ENCODE measurements around the gene SEMA6B.
A peak's percentile ranks its signal among the peaks of the same experiment; 100 is the strongest.

The SEMA6B gene

DNA sequence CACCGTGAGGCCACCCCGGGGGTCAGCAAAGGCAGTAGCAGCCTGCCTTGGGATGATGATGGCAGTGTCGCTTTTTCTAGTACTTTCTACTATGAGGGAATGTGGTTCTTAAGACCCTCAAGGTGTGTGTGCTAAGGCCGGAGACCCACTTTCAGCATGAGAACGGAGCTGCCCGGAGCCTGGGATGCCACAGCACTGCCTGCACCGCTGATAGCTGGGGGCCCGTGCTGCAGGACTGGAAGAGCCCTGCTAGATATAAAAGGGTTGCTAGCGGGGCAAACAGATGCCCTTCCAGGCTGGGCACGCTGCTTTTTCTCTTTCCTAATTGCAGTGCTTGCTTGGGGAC is 55.7 kb downstream of the SEMA6B start:
- Histone ChIP-seq H3K9me3 (ENCODE audit: control insufficient read depth, low read length) (no peaks in the 10 kb centered on the region), H3K9ac (ENCODE audit: low read length) (no peak overlapping the region), H3K23ac (ENCODE audit: low read length in 2 of 2) (no peak overlapping the region), H2BK5ac (ENCODE audit: low read depth, low read length, poor library complexity, severe bottlenecking) (no peak overlapping the region), H2AFZ (ENCODE audit: low read depth, low read length) (no peak overlapping the region), H2BK15ac (ENCODE audit: low read depth, poor library complexity, severe bottlenecking) (no peak overlapping the region), H3K4me3 (ENCODE audit: insufficient read depth in 1 of 2, low read depth in 1 of 2, low read length in 2 of 2) (no peak overlapping the region), H2BK120ac (ENCODE audit: low read depth, low read length) (no peak overlapping the region), H3K14ac (ENCODE audit: low read length in 2 of 2) (no peak overlapping the region), H2BK12ac (ENCODE audit: low read length in 2 of 2) (no peak overlapping the region), H3K4me1 (ENCODE audit: control insufficient read depth, insufficient read depth, low read depth, low read length) (peaks cover 10% of the 10 kb centered on the region), H3K18ac (ENCODE audit: low read depth in 1 of 2, low read length in 2 of 2) (no peak overlapping the region), H3K36me3 (ENCODE audit: control insufficient read depth in 1 of 2, insufficient read depth in 2 of 2, low read depth in 1 of 2, low read length in 2 of 2) (peaks cover 46 to 96% of the 10 kb centered on the region in 2 experiments), H4K91ac (ENCODE audit: low read length) (no peak overlapping the region), H4K8ac (ENCODE audit: low read length) (no peak overlapping the region), H2AK5ac (ENCODE audit: low read length, severe bottlenecking) (no peak overlapping the region), H3K4me2 (ENCODE audit: low read length, poor library complexity, severe bottlenecking) (no peak overlapping the region), H3K79me1 (replicated peaks; ENCODE audit: low read length, poor library complexity, severe bottlenecking) (peaks cover 6% of the 10 kb centered on the region), H3K27me3 (ENCODE audit: control insufficient read depth in 1 of 2, insufficient read depth in 1 of 2, low read length in 2 of 2) (no peaks in the 10 kb centered on the region), H3K27ac (ENCODE audit: low read length, poor library complexity, severe bottlenecking) (no peak overlapping the region), H3K4ac (ENCODE audit: low read depth in 1 of 2, low read length in 2 of 2) (no peak overlapping the region)
- DNase-seq = no peak
- WGBS = 92% methylated on average over 10 of the region's 10 CpGs

DNA sequence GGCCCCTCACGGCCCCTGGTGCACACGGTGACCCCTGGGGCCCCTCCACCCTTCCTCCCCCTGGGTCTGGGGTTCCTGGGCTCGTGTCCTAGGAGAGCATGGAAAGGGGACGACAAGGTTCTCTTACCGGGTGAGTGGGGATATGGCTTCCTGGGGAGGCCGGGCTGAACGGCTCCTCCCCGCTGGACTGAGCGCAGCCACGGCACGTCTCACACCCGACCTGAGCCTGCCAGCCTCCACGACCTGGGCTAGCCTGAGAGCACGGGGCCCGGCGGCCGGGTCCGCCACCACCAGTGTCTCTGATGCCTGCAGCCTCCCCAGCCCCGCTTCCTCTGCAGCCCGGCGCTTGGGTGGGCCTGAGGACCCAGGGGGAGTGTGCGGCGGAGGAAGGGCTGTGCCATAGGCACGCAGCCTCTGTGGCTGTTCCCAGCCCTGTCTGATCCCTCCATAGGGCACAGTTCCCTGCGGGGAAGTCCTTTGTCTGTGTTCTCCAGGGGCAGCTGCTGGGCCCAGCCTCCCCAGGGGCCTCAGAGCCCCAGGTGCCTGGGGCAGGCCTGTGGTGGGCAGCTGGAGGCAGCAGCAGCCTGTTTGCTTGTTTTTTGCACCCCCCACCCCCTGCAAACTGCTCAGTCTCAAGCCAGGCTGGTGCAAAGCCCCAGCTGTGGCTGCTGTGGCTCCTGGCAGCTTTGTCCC is 56.2 kb downstream of the SEMA6B start:
- Histone ChIP-seq H3K9me3 (ENCODE audit: control insufficient read depth, low read length) (no peaks in the 10 kb centered on the region), H3K27me3 (ENCODE audit: control insufficient read depth in 1 of 2, insufficient read depth in 1 of 2, low read length in 2 of 2) (no peaks in the 10 kb centered on the region), H2AK5ac (ENCODE audit: low read length, severe bottlenecking) (no peak overlapping the region), H2AFZ (ENCODE audit: low read depth, low read length) (no peak overlapping the region), H3K36me3 (ENCODE audit: control insufficient read depth in 1 of 2, insufficient read depth in 2 of 2, low read depth in 1 of 2, low read length in 2 of 2) (peaks cover 52 to 97% of the 10 kb centered on the region in 2 experiments), H3K79me1 (replicated peaks; ENCODE audit: low read length, poor library complexity, severe bottlenecking) (peaks cover 11% of the 10 kb centered on the region), H3K27ac (ENCODE audit: low read length, poor library complexity, severe bottlenecking) (no peak overlapping the region), H3K23ac (ENCODE audit: low read length in 2 of 2) (no peak overlapping the region), H3K14ac (ENCODE audit: low read length in 2 of 2) (no peak overlapping the region), H3K9ac (ENCODE audit: low read length) (no peak overlapping the region), H2BK15ac (ENCODE audit: low read depth, poor library complexity, severe bottlenecking) (no peak overlapping the region), H2BK12ac (ENCODE audit: low read length in 2 of 2) (no peak overlapping the region), H3K4me3 (ENCODE audit: insufficient read depth in 1 of 2, low read depth in 1 of 2, low read length in 2 of 2) (no peak overlapping the region), H3K18ac (ENCODE audit: low read depth in 1 of 2, low read length in 2 of 2) (no peak overlapping the region), H4K91ac (ENCODE audit: low read length) (no peak overlapping the region), H4K8ac (ENCODE audit: low read length) (no peak overlapping the region), H3K4ac (ENCODE audit: low read depth in 1 of 2, low read length in 2 of 2) (no peak overlapping the region), H3K4me2 (ENCODE audit: low read length, poor library complexity, severe bottlenecking) (no peak overlapping the region), H2BK5ac (ENCODE audit: low read depth, low read length, poor library complexity, severe bottlenecking) (no peak overlapping the region), H3K4me1 (ENCODE audit: control insufficient read depth, insufficient read depth, low read depth, low read length) (peaks cover 10% of the 10 kb centered on the region), H2BK120ac (ENCODE audit: low read depth, low read length) (no peak overlapping the region)
- WGBS = 93% methylated on average over 23 of the region's 25 CpGs
- DNase-seq = no peak

DNA sequence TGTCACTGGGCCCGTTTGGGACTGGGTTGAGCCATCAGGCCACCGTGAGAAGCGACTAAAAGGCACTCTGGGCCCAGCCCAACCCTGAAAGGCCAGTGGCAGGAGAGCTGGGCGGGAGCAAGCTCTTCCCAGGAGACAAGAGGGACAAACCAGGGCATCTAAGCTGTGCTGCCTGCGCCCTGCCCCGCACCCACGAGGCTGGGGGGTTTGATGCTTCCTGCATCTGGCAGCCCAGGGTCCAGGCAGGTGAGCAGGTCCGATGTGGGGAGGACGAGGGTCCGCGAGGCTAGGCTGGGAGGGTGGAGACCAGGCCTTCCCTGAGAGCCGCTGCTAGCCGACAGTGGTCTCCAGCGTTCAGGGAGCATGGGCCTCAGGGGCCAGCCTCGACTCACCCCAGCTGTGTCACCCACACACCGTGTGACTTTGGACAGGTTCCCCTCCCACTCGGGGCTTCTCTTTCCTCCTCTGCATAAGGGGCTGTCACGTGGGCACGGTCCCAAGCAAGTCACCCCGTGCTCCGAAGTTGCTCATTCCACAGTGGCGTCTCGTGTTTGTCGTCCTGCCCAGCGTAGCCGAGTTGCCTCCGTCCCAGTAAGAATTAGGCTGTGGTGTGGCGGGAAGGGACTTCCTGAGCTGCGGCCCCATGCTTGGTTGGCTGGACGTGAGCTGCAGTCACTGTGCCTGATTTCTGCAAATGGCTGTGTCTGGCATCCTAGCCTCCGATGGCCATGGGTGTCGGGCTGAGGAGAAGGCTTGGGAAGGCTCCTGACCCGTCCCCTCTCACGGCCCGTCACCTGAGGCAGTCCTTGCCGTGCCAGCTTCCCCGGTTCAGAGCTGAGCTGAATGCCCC is 57.0 kb downstream of the SEMA6B start:
- H3K36me3 ChIP-seq (ENCODE audit: control insufficient read depth in 1 of 2, insufficient read depth in 2 of 2, low read depth in 1 of 2, low read length in 2 of 2) = peaks cover 59 to 99% of the 10 kb centered on the region in 2 experiments
- no peak overlapping the region for H2AK5ac ChIP-seq (ENCODE audit: low read length, severe bottlenecking)
- H3K14ac ChIP-seq (ENCODE audit: low read length in 2 of 2) = no peak overlapping the region
- DNase-seq = no peak
- no peak overlapping the region for H2BK5ac ChIP-seq (ENCODE audit: low read depth, low read length, poor library complexity, severe bottlenecking)
- H2BK15ac ChIP-seq (ENCODE audit: low read depth, poor library complexity, severe bottlenecking) = no peak overlapping the region
- no peak overlapping the region for H4K8ac ChIP-seq (ENCODE audit: low read length)
- H2BK120ac ChIP-seq (ENCODE audit: low read depth, low read length) = no peak overlapping the region
- H3K23ac ChIP-seq (ENCODE audit: low read length in 2 of 2) = no peak overlapping the region
- no peaks in the 10 kb centered on the region for H3K27me3 ChIP-seq (ENCODE audit: control insufficient read depth in 1 of 2, insufficient read depth in 1 of 2, low read length in 2 of 2)
- 92% methylated on average over 37 of the region's 37 CpGs for WGBS
- no peak overlapping the region for H3K4ac ChIP-seq (ENCODE audit: low read depth in 1 of 2, low read length in 2 of 2)
- H4K91ac ChIP-seq (ENCODE audit: low read length) = no peak overlapping the region
- no peak overlapping the region for H3K9ac ChIP-seq (ENCODE audit: low read length)
- H3K18ac ChIP-seq (ENCODE audit: low read depth in 1 of 2, low read length in 2 of 2) = no peak overlapping the region
- peaks cover 17% of the 10 kb centered on the region for H3K79me1 ChIP-seq (replicated peaks; ENCODE audit: low read length, poor library complexity, severe bottlenecking)
- H2BK12ac ChIP-seq (ENCODE audit: low read length in 2 of 2) = no peak overlapping the region
- peaks cover 10% of the 10 kb centered on the region for H3K4me1 ChIP-seq (ENCODE audit: control insufficient read depth, insufficient read depth, low read depth, low read length)
- H2AFZ ChIP-seq (ENCODE audit: low read depth, low read length) = no peak overlapping the region
- H3K9me3 ChIP-seq (ENCODE audit: control insufficient read depth, low read length) = no peaks in the 10 kb centered on the region
- H3K4me2 ChIP-seq (ENCODE audit: low read length, poor library complexity, severe bottlenecking) = no peak overlapping the region
- no peak overlapping the region for H3K4me3 ChIP-seq (ENCODE audit: insufficient read depth in 1 of 2, low read depth in 1 of 2, low read length in 2 of 2)
- H3K27ac ChIP-seq (ENCODE audit: low read length, poor library complexity, severe bottlenecking) = no peak overlapping the region

DNA sequence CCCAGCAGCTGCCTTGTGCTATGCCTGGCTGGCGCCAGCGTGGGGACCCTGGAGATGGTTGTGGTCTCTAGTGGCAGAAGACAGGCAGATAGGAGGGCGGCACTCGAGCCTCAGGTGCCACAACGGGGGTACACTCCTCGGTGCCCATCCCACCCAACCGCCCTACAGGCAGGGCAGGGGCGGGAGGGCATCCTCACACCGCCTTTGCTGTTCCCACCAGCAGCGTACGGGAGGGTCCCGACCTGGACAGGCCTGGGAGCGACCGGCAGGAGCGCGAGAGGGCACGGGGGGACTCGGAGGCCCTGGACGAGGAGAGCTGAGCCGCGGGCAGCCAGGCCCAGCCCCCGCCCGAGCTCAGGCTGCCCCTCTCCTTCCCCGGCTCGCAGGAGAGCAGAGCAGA is 57.8 kb downstream of the SEMA6B start:
- no peak overlapping the region for H2BK120ac ChIP-seq (ENCODE audit: low read depth, low read length)
- no peak overlapping the region for H2AFZ ChIP-seq (ENCODE audit: low read depth, low read length)
- H3K4me3 ChIP-seq (ENCODE audit: insufficient read depth in 1 of 2, low read depth in 1 of 2, low read length in 2 of 2) = no peak overlapping the region
- H3K14ac ChIP-seq (ENCODE audit: low read length in 2 of 2) = no peak overlapping the region
- no peak overlapping the region for H3K23ac ChIP-seq (ENCODE audit: low read length in 2 of 2)
- no peak for DNase-seq
- H3K27me3 ChIP-seq (ENCODE audit: control insufficient read depth in 1 of 2, insufficient read depth in 1 of 2, low read length in 2 of 2) = no peaks in the 10 kb centered on the region
- no peak overlapping the region for H4K8ac ChIP-seq (ENCODE audit: low read length)
- no peak overlapping the region for H2AK5ac ChIP-seq (ENCODE audit: low read length, severe bottlenecking)
- peak overlapping the region; percentile 40 for H4K91ac ChIP-seq (ENCODE audit: low read length)
- H3K27ac ChIP-seq (ENCODE audit: low read length, poor library complexity, severe bottlenecking) = no peak overlapping the region
- no peak overlapping the region for H2BK5ac ChIP-seq (ENCODE audit: low read depth, low read length, poor library complexity, severe bottlenecking)
- H3K79me1 ChIP-seq (replicated peaks; ENCODE audit: low read length, poor library complexity, severe bottlenecking) = peaks cover 14% of the 10 kb centered on the region
- peaks cover 6% of the 10 kb centered on the region for H3K4me1 ChIP-seq (ENCODE audit: control insufficient read depth, insufficient read depth, low read depth, low read length)
- H2BK15ac ChIP-seq (ENCODE audit: low read depth, poor library complexity, severe bottlenecking) = no peak overlapping the region
- no peak overlapping the region for H3K4me2 ChIP-seq (ENCODE audit: low read length, poor library complexity, severe bottlenecking)
- peaks cover 60 to 99% of the 10 kb centered on the region in 2 experiments for H3K36me3 ChIP-seq (ENCODE audit: control insufficient read depth in 1 of 2, insufficient read depth in 2 of 2, low read depth in 1 of 2, low read length in 2 of 2)
- H3K4ac ChIP-seq (ENCODE audit: low read depth in 1 of 2, low read length in 2 of 2) = no peak overlapping the region
- H3K18ac ChIP-seq (ENCODE audit: low read depth in 1 of 2, low read length in 2 of 2) = no peak overlapping the region
- no peak overlapping the region for H3K9ac ChIP-seq (ENCODE audit: low read length)
- no peak overlapping the region for H2BK12ac ChIP-seq (ENCODE audit: low read length in 2 of 2)
- H3K9me3 ChIP-seq (ENCODE audit: control insufficient read depth, low read length) = no peaks in the 10 kb centered on the region
- 93% methylated on average over 22 of the region's 25 CpGs for WGBS
